Measurements from ENCODE around the gene ARHGAP25.

GRCh38 chr2:68811364-68811763 is 76.8 kb downstream of the ARHGAP25 start:
- TF ChIP-seq CTCF (conservative IDR thresholded peaks at IDR 0.05; ENCODE audit: low read depth, low read length) (no peak), EZH2 (IDR thresholded peaks at IDR 0.05; ENCODE audit: borderline replicate concordance, low read depth, low read length, poor library complexity, severe bottlenecking) (no peak)

Data from A673 (cell line).